ENCODE data around the gene ZNF160.
"Not testable (repeated sequence)": the region's sequence is repeated elsewhere in the genome, so short reads cannot be mapped to it uniquely, and the experiment has no call there.

ZNF160 gene

GRCh38 chr19:53103234-53104203 lies at the start of gene ZNF160:
Gene ZNF160 (minus strand): TSS chr19:53103422. CDS start chr19:53086276, 17,146 bp downstream.
- DNase-seq (ENCODE audit: extremely low spot score, insufficient read length, low read depth), result peak; percentile 94
- peak; percentile 94 for FAIRE-seq

GRCh38 chr19:53147645-53148044 lies 44.4 kb upstream of the ZNF160 start:
- DNase-seq (ENCODE audit: extremely low spot score, insufficient read length, low read depth), result no peak
- no peak for FAIRE-seq

GRCh38 chr19:53140351-53140750 lies 37.1 kb upstream of the ZNF160 start:
- DNase-seq (ENCODE audit: extremely low spot score, insufficient read length, low read depth) (no peak), FAIRE-seq (no peak)

- FAIRE-seq, result no peak
- DNase-seq (ENCODE audit: extremely low spot score, insufficient read length, low read depth), result no peak
Observed at GRCh38 chr19:53136432-53136831, 33.2 kb upstream of the ZNF160 start.

- DNase-seq (ENCODE audit: extremely low spot score, insufficient read length, low read depth), result no peak
- no peak for FAIRE-seq
Observed at GRCh38 chr19:53132141-53132991, 29.1 kb upstream of the ZNF160 start, which contains the start of gene ZNF415. Gene ZNF415 (minus strand): TSS chr19:53132910. CDS start chr19:53122676, 10,234 bp downstream.

- DNase-seq (ENCODE audit: extremely low spot score, insufficient read length, low read depth), result no peak
Observed at GRCh38 chr19:53131727-53132126, 28.5 kb upstream of the ZNF160 start.

GRCh38 chr19:53131085-53131590 lies 27.9 kb upstream of the ZNF160 start:
- DNase-seq (ENCODE audit: extremely low spot score, insufficient read length, low read depth) (no peak), FAIRE-seq (no peak)

More at GRCh38 chr19:53131727-53132126, 28.5 kb upstream of the ZNF160 start:
- FAIRE-seq, result no peak

- FAIRE-seq (no peak), DNase-seq (ENCODE audit: extremely low spot score, insufficient read length, low read depth) (no peak)
Observed at GRCh38 chr19:53130506-53130905, 27.3 kb upstream of the ZNF160 start.

GRCh38 chr19:53126733-53127526 lies 23.7 kb upstream of the ZNF160 start:
- not testable (repeated sequence) for DNase-seq (ENCODE audit: extremely low spot score, insufficient read length, low read depth); FAIRE-seq

GRCh38 chr19:53123400-53123799 lies 20.2 kb upstream of the ZNF160 start:
- no peak for DNase-seq (ENCODE audit: extremely low spot score, insufficient read length, low read depth)
- FAIRE-seq, result no peak

- DNase-seq (ENCODE audit: extremely low spot score, insufficient read length, low read depth), result no peak
- FAIRE-seq, result no peak
Observed at GRCh38 chr19:53112286-53112685, 9.1 kb upstream of the ZNF160 start.

GRCh38 chr19:53109527-53109926 lies 6.3 kb upstream of the ZNF160 start:
- no peak for FAIRE-seq
- no peak for DNase-seq (ENCODE audit: extremely low spot score, insufficient read length, low read depth)

GRCh38 chr19:53102756-53103233 lies 427 bp downstream of the ZNF160 start:
- DNase-seq (ENCODE audit: extremely low spot score, insufficient read length, low read depth) (no peak), FAIRE-seq (no peak)

GRCh38 chr19:53102206-53102755 lies 941 bp downstream of the ZNF160 start:
- DNase-seq (ENCODE audit: extremely low spot score, insufficient read length, low read depth), result no peak
- FAIRE-seq, result no peak

- DNase-seq (ENCODE audit: extremely low spot score, insufficient read length, low read depth), result no peak
Observed at GRCh38 chr19:53101518-53101917, 1.7 kb downstream of the ZNF160 start.

GRCh38 chr19:53098570-53098969 lies 4.7 kb downstream of the ZNF160 start:
- DNase-seq (ENCODE audit: extremely low spot score, insufficient read length, low read depth); FAIRE-seq: not testable (repeated sequence)

More at GRCh38 chr19:53101518-53101917, 1.7 kb downstream of the ZNF160 start:
- FAIRE-seq, result no peak

- DNase-seq (ENCODE audit: extremely low spot score, insufficient read length, low read depth); FAIRE-seq: not testable (repeated sequence)
Observed at GRCh38 chr19:53096982-53097690, 6.1 kb downstream of the ZNF160 start.

- DNase-seq (ENCODE audit: extremely low spot score, insufficient read length, low read depth); FAIRE-seq: not testable (repeated sequence)
Observed at GRCh38 chr19:53096579-53096978, 6.6 kb downstream of the ZNF160 start.

All from GM18507 (cell line).